Skin epidermis (tissue), 12 donors: ENCODE results near the gene TNK2.

Source experiments
- H3K27ac ChIP-seq, 21 experiments: fragments of 200-600 bp; sonication (generic) in 11 of 21; one replicate each; pipeline ENCODE4 v1.5.0; 2020; ENCODE audit warnings: mild to moderate bottlenecking in 3 of 21, inconsistent platforms in 2 of 21, moderate library complexity in 2 of 21
- H3K4me3 ChIP-seq, 7 experiments: fragments of 200-600 bp; sonication (generic) in 2 of 7; one replicate each; pipeline ENCODE4 v1.5.0; 2020; ENCODE audit warnings: inconsistent platforms in 2 of 7, mild to moderate bottlenecking in 2 of 7, moderate library complexity in 1 of 7

Gene TNK2

DNA sequence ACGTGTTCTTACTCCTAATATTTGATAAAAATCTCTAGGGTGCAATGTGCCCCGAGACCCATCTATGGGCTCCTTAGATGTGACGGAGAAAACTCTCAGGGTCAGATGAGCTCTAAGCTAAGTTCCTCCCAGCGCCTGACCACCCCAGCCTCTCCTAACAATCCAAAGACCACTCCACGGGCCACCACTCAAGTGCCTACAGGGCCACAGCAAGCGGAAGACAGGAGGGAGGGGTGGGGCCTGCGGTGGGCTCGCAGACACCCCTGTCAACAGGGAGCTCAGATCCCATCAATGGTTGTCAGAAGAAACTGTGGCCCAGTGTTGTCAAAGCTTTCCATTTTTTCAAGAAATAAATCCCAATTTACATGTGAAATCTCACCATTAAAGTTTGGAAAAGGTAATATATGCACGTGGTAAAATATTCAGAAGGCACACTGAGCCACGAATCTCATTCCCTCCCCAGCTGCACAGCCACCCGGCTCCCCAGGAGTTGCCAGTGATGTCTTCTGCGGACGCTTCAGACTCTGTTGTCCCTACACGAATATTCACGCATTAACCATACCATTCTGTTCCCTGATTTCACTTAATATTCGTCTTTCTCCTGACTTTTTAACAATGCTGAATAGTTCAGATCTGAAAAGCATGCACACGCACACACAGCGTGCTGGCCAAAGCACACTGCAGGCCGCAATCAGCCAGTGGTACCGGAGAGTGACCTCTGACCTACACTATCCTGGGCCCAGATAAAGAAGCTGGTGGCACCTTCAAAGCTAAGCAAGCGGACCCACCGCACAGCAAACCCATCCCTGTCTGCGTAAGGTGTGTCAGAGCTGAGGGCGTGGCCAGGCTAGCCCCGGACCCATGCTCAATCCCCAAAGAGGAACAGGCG is 19.1 kb downstream of the TNK2 start:
- no peak overlapping the region for H3K4me3 ChIP-seq
- H3K27ac ChIP-seq = peak overlapping the region in 2 of 21 experiments; percentile 36 to 62

DNA sequence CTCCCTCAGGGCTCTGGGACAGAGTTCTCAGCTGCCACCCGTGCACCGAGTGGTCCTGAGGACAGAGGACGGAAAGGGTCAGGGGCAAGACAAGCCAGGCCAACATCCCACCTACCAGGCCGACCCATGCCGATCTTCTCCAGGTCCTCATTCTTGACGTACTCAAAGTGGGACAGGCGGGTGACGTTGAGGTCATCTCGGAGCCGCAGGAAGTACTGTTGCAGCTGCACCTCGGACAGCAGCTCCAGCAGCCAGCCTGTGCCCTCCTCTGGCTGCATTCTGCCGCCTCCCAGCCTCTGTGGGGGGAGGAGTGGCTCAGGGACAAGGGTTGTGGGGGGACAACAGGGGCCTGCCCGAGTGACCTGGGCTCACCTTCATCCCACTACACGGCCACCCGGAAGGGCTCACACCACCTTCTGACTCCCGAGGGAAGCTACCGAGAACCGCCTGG is 20.0 kb downstream of the TNK2 start:
- Histone ChIP-seq H3K4me3 (no peak overlapping the region), H3K27ac (no peak overlapping the region)

DNA sequence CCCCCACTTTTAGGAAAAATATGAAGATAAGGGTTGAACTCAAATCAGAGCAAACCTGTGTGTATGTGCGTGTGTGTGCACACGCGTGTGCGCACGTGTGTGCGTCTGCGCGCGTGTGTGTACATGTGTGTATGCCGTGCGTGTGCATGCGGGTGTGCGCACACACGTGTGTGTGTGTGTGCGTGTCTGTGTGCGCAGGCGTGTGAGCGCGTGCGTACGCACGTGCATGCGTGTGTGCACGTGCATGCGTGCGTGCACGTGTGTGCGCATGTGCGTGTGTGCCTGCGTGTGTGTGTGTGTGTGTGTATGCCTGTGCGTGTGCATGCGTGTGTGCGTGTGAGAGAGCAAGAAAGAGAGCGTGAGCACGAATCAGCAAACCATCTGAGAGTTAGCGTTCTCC is 20.7 kb downstream of the TNK2 start:
- H3K27ac ChIP-seq = no peak overlapping the region
- no peak overlapping the region for H3K4me3 ChIP-seq

DNA sequence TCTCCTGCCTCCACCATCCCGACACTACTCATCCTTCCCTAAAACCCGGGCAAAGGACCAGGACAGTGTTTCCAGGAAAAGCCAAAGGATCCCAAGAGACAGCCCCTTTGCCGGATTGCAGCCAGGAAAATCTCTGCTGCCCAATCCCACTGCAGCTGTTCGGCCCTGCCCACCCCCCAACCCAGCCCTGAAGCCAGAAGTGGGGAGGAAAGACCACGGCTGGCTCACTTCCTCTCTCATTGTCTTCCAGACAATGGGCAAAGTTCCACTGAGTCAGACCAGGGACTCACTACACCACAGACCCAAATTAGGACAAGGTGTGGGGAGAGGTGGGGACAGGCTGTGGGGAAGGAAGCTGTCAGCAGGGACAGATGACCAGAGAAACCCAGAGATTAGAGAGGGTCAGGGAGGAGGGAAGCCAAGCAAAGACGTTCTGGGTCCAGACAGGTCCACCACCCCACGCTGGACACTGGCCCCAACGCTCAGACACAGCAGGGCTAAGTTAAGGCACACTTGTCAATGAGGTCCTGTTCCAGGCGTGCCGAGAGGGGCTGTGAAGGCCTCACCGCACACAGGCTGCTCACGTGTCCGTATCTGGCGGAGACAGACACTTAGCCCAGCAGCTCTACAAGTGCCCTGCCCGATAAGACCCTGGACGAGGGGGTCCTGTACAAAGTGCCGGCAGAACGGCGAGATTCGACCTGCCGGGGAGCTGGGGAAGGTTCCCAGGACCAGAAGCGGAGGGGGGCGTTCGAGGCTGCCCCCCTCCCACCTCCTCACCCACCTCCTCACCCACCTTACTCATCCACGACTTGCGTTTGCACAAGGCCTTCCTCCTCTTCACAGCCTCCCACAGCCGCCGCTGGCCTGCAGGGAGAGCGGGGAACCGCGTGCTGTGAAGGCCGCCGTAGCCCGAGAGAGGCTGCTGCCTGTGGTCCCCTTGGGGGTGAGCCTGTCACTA is 21.9 kb downstream of the TNK2 start:
- H3K4me3 ChIP-seq = no peak overlapping the region
- H3K27ac ChIP-seq = peak overlapping the region in 16 of 21 experiments; percentile 25 to 81 (median 62)

DNA sequence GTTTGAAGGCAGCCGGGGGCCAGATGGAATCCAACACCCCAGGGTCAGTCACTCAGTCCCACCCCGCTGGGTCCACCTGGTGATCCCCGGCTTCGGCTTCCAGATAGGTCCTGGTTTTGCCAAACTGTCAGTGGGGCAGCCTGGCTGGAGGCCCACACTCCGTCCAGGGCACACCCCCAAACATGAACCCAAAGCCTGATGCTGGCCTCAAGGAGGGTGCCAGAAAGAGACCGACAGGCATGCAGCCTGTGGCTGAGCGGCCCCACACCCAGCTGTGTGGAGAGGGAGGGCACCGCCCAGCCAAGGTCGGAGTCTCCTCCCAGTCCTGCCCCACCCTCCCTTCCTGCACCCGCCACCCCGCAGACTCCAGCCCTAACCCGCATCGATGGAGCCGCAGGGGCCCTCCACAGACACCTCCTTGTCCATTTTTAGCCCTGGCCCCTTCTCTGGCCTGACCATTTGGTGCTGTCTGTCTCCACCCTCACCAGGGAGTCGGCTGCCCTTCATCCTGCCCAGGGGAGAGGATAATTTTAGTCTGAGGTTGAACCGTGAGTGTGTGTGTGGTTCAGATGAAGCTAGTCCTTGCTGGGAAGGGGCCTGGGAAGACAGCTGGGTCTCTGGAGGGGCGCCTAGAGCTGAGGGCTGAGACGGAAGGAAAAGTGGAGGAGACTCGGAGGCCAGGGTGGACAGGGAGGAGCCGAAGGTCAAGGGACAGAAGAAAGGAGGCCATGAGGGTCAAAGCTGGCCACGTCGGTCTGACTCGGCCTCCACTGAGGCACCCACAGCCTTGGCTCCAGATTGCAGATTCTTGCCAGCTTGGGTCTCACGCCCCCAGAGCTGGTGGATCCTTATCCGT is 23.1 kb downstream of the TNK2 start:
- Histone ChIP-seq H3K27ac (peak overlapping the region in 16 of 21 experiments; percentile 18 to 81 (median 60)), H3K4me3 (no peak overlapping the region)

DNA sequence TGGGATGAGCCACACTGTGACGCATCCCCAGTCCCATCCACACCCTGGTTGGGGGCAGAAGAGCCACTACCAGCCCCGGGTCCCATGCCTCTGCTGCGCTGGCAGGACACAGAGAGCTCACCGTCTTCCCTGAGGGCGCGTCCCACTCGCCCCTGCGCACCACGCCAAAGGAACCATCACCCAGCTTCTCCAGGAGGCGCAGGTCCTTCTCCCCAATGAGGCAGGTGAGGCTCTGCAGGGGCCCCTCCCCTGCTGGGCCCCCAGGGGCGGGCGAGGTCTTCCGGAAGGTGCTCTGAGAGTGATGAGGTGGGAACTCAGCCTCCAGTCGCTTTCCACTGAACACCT is 23.7 kb downstream of the TNK2 start:
- Histone ChIP-seq H3K27ac (peak overlapping the region in 4 of 21 experiments; percentile 16 to 81 (median 67)), H3K4me3 (no peak overlapping the region)

DNA sequence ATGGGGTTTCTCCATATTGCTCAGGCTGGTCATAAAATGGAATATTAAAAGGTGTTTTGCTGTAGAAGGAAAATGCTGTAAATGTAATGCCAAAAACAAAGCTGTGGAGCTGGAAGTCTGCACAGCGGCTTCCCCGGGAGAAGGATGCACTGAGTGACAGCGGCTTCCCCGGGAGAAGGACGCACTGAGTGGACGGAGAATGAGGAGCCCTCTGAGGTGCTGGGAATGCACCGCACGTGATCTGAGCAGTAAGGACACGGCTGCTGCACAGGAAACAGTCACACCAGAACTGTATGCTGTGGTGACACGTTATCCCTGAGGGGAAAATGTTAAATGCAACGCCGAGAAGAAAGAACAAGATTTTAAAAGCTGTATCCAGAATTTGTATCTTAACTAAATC is 24.6 kb downstream of the TNK2 start:
- no peak overlapping the region for H3K4me3 ChIP-seq
- H3K27ac ChIP-seq = no peak overlapping the region

DNA sequence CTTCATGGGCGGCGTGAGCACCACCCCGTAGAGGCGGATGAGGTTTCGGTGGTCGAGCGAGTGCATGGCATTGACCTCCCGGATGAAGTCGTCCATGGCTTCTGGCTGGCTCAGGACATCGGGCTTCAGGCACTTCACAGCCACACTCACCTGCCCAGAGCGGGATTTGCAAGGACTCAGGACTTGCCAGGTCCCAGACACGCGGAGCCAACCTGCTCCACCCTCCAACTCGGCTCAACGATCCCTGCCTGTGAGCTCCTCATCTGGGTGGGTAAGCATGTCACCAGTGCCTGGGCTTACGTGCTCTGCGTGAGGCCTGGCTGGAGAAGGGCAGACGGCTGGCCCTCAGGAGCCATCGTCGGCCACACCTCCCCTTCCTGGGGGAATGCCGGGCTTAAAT is 25.2 kb downstream of the TNK2 start:
- Histone ChIP-seq H3K4me3 (no peak overlapping the region), H3K27ac (no peak overlapping the region)

DNA sequence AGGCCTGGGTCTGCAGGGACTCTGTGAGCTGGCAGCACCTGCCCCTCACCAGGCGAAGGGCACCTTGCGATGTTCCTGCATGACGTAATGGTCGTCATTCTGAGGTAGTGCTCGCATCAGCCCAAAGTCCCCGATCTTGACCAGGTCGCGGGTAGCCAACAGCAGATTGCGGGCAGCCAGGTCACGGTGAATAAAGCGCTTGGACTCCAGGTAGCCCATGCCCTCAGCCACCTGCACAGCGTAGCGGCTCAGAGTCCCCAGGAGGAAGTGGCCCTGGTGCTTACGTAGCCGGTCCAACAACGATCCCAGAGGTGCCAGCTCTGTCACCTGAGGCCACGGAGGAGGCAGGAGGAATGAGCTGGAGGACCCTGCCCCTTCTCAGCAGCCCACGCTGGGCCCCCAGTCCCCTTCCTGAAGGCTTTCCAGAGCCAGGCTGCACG is 26.3 kb downstream of the TNK2 start:
- peak overlapping the region in 1 of 21 experiments; percentile 17 for H3K27ac ChIP-seq
- no peak overlapping the region for H3K4me3 ChIP-seq

DNA sequence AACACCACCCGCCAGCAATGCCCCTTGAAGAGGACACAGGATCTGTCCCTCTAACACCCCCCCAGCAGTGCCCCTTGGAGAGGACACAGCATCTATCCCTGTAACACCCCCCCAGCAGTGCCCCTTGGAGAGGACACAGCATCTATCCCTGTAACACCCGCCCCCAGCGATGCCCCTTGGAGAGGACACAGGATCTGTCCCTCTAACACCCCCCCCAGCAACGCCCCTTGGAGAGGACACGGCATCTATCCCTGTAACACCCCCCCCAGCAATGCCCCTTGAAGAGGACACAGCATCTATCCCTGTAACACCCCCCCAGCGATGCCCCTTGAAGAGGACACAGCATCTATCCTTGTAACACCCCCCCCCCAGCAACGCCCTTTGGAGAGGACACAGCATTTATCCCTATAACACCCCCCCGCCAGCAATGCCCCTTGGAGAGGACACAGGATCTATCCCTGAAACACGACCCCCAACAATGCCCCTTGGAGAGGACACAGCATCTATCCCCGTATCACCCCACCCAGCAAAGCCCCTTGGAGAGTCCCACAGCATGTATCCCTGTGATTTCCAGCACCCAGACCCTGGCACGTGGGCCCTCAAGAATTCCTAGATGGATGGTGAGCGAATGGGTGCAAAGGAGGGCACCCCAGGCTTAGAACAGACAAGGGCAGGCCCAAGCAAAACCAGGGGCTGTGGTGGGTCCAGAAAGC is 26.9 kb downstream of the TNK2 start:
- H3K4me3 ChIP-seq = no peak overlapping the region
- no peak overlapping the region for H3K27ac ChIP-seq

DNA sequence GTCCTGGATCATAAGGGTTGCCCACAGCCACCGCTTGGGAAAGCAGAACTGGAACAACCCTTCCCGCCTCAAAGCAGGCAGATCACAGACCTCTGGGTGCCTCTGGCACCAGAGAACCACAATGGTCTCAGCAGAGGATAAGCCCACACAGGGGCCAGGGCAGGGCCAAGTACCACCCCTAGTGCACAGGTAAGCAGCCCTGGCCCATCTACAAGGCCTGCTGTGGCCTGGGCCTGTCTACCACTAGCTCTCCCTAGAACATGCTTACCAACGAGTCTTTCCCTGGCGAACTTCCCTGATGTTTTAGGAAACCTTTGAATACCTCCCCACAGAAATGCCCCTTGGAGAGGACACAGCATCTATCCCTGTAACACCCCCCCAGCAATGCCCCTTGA is 28.3 kb downstream of the TNK2 start:
- H3K4me3 ChIP-seq = no peak overlapping the region
- no peak overlapping the region for H3K27ac ChIP-seq

DNA sequence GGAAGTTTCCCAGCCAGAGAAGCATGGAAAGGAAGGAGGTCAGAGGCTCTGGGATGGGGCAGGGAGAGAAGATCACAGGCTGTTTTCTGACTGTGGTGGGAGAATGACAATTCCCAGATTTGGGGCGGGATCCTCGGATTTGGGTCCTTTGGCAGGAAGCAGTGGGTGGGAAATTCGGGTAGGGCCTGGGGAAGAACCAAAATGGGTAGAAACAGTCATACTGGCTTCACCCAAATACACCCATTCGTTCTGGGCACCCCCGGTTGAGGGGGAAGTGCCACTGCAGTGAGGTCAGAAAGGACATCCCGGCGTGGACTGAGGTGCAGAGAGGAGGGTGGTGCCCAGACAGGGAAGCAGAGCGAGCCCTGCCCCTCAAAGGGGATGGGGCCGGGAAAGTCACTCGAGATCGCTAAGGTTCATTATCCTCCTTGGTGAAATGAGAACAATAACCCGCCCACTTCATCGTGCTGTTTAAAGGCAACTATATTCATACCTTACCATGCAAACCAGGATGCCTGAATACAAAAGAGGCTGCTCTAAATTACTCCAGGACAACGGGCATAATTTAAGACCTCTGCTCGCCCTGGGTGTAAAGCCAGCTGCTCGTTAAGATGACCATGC is 28.8 kb downstream of the TNK2 start:
- H3K4me3 ChIP-seq = no peak overlapping the region
- peak overlapping the region in 1 of 21 experiments; percentile 3 for H3K27ac ChIP-seq

DNA sequence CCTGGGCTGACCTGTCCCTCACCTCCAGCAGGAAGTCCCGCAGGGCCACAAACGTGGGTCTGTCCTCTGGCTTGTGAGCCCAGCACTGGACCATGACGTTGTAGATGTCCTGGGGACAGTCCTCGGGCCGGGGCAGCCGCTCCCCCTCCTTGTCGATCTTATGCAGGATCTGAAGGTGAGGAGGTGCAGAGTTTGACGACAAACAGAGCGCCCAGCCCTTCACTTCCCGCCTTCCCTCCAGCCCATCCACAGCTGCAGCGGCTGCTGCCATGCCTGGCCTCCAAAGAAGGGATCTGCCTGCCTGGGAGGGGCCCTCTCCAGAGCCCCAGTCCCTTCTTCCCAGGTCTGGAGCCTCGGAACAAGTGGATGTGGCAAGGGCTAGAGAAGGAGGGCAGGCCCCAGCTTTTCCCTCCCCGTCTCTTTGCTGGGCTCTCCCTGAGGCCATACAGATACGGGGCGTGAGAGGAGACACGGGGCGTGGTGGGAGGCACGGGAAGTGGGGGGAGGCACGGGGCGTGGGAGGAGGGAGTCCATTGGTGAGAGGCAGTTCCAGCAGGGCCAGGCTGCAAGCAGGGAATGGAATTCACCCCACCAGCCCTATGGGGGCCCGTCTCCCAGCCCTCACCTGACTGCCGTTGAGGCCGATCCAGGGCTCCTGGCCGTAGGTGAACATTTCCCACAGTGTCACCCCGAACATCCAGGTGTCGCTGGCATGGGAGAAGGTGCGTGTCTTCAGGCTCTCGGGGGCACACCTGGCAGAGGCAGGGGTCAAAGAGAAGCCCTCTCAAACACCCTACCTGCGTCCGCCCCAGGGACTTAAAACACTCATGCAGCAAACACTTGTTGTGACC is 29.7 kb downstream of the TNK2 start:
- Histone ChIP-seq H3K27ac (peak overlapping the region in 1 of 21 experiments; percentile 3), H3K4me3 (no peak overlapping the region)

DNA sequence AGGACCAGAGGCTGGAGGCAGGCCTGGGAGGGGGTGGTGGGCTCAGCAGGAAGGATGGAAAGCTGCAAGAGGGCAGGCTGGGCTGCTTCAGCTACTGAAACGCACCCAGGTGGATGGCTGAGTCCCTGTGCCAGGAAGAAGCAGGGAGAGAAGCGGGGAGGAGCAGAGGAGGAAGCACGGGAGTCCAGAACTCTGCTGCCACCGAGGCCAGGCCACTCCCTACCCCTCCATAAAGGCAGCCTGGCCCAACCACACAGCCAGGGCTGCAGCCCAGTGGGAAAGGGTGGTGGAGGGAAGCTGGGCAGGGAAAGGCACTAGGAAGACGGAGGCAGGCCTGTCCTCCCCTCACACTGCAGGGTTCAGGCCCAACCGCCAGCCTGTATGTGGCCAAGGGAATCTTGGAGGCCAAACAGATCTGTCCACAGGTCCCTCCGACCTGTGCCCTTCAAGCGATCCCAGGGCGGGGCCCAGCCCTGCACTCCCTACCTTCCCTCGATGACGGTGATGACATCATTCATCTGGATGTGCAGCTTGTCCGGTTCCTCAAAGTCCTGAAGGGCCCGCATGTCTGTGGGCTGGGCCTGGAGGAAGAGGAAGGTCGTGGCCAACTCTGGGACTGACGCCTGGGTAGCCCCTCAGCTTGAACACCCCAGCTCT is 30.5 kb downstream of the TNK2 start:
- Histone ChIP-seq H3K27ac (no peak overlapping the region), H3K4me3 (no peak overlapping the region)

DNA sequence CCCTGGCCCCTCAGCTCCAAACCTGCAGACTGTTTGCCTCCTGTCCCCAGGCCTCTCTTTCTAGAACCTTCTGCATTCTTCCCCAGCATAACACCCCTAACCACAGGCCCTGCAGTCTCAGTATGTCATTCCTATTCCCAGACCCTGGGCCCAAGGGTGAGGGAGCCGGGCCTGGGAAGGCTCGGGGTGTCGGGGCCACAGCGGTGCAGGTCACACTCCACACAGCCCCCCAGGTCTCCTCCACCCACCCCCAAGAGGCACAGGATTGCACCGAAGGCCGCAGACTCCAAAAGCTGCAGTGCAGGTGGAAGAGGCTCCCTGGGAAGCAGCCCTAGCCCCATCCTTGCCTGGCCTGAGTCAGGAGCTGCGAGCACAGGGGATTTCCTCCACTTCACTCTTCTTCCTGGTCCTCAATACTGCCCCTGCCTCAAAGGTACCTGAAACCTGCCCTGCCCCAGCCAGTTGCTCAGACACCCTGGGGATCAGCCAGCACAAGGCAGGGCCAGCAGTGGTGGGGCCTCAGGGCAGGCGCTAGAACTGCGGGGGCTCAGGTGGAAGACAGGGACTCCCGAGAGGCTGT is 31.1 kb downstream of the TNK2 start:
- H3K27ac ChIP-seq = no peak overlapping the region
- H3K4me3 ChIP-seq = no peak overlapping the region

DNA sequence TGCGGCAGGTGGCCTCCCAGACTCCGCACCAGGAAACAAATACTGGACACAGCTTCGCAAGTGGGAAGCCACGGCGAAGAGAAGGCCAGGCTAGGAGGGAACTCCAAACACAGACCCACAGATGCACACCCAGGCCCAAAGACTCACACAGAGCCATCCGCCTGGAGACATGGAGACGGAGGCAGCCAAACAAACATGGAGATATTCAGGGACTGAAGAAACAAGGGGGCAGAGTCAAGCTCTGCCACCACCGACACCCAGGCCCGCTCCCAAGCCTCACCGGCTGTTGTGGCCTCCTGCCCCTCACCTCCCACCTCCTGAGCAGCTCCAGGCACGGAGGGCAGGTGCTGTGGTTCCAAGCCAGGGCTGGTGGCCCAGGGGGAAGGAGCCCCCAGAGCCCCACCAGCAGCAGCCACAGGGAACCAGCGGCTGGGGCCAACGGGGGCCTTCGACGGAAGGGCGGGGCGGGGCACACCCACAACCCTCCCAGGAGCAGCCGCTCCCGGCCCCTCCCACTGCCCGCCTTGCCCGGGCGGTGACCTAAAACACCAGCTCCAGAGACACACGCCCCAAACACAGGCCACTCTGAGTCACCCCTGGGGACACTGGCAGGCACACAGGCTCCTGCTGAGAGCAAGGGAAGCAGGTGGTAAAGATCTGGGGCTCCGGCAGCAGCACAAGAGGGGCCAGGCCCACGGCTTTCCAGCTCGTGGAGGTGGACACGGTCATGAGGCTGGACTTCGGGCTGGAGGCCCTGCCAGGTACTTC is 31.9 kb downstream of the TNK2 start:
- Histone ChIP-seq H3K4me3 (no peak overlapping the region), H3K27ac (peak overlapping the region in 2 of 21 experiments; percentile 5 to 15)
